Caco-2 (cell line): Measurements from ENCODE around the gene FILIP1. TPM values are rescaled to one million over a fixed set of nuclear protein-coding genes. Genes with fewer than 3 reads are reported as not detected.

Experiments
- BruUV-seq: library from RNA; stranded (reverse); fragments of 400-500 nt; replicated peaks from 2 replicates; lab custom pipeline; 2021; lab: Mats Ljungman, UMichigan
- CTCF ChIA-PET: fragments of 300-600 bp; sonication (Branson Sonifier 250); formaldehyde crosslinking; loops from one replicate; lab custom pipeline; 2022; ENCODE audit warnings: antibody characterized with exemption; lab: Charles Lee
- POLR2A ChIA-PET: fragments of 300-600 bp; sonication (Branson Sonifier 250); formaldehyde crosslinking; loops from one replicate; lab custom pipeline; 2022; ENCODE audit warnings: antibody characterized with exemption; lab: Charles Lee
- DNase-seq, 2 experiments: peaks; one replicate each; pipeline versions ENCODE4 v3.0.0 to v3.0.0-alpha.2; 2020 to 2022
- H3K27me3 ChIP-seq: replicated peaks from 2 replicates; pipeline ENCODE4 v1.6.0; 2011; ENCODE audit warnings: low read length; ENCODE audit not compliant: control insufficient read depth, insufficient read depth
- H3K36me3 ChIP-seq: 2 replicates; pipeline ENCODE4 v1.5.1; 2011; ENCODE audit warnings: low read length; ENCODE audit not compliant: control insufficient read depth, insufficient read depth
- H3K4me1 ChIP-seq: fragments of 250-450 bp; sonication (Bioruptor Pico); 2 replicates; pipeline ENCODE4 v1.5.1; 2020; ENCODE audit warnings: mild to moderate bottlenecking
- H3K4me3 ChIP-seq: 2 replicates; pipeline ENCODE4 v1.5.1; 2011; ENCODE audit warnings: low read depth, mild to moderate bottlenecking, control low read depth, low read length
- H3K9me3 ChIP-seq: fragments of 250-450 bp; sonication (Bioruptor Pico); 2 replicates; pipeline ENCODE4 v1.5.1; 2020; ENCODE audit warnings: mild to moderate bottlenecking, moderate library complexity
- H3K27ac Mint-ChIP-seq: one replicate; pipeline ENCODE4 v1.8.0; 2022; ENCODE audit warnings: mixed read lengths; ENCODE audit not compliant: unreplicated experiment
- H3K27me3 Mint-ChIP-seq: one replicate; pipeline ENCODE4 v1.8.0; 2022; ENCODE audit warnings: mixed read lengths; ENCODE audit not compliant: insufficient read depth, unreplicated experiment
- H3K36me3 Mint-ChIP-seq: one replicate; pipeline ENCODE4 v1.8.0; 2022; ENCODE audit warnings: mild to moderate bottlenecking, mixed read lengths; ENCODE audit not compliant: insufficient read depth, unreplicated experiment
- H3K4me1 Mint-ChIP-seq: one replicate; pipeline ENCODE4 v1.8.0; 2022; ENCODE audit warnings: low read depth, mixed read lengths; ENCODE audit not compliant: unreplicated experiment
- H3K4me3 Mint-ChIP-seq: one replicate; pipeline ENCODE4 v1.8.0; 2022; ENCODE audit warnings: mild to moderate bottlenecking, moderate library complexity, mixed read lengths; ENCODE audit not compliant: unreplicated experiment
- H3K9me3 Mint-ChIP-seq: one replicate; pipeline ENCODE4 v1.8.0; 2022; ENCODE audit warnings: mixed read lengths; ENCODE audit not compliant: unreplicated experiment
- CTCF ChIP-seq, 2 experiments: fragments of 200-600 bp in 1 of 2; IDR thresholded peaks; 1 replicate in 1 of 2; 2 replicates in 1 of 2; pipeline versions ENCODE4 v1.5.1 to v1.8.0; 2011 to 2022; ENCODE audit warnings: antibody characterized with exemption in 1 of 2, control low read depth in 1 of 2, inconsistent platforms in 1 of 2, low read depth in 1 of 2, low read length in 1 of 2, mild to moderate bottlenecking in 1 of 2, moderate library complexity in 1 of 2; ENCODE audit not compliant: insufficient read depth in 1 of 2, severe bottlenecking in 1 of 2, unreplicated experiment in 1 of 2
- intact Hi-C: fragments of 100-400 bp; cut with micrococcal nuclease; formaldehyde crosslinking; loops from one replicate; pipeline ENCODE4 v1.10.0; 2022; ENCODE audit not compliant: unreplicated experiment
- total RNA-seq: library from RNA; stranded (reverse); gene quantifications from 2 replicates; pipeline ENCODE4 v1.2.3, GENCODE V29; 2022

The FILIP1 gene
- total RNA-seq, 1 experiment from 2014 or later: 0.07 TPM

- Mint-ChIP-seq H3K4me3 (no peak overlapping the region), H3K36me3 (no peaks in the 10 kb centered on the region), H3K4me1 (no peaks in the 10 kb centered on the region), H3K9me3 (no peaks in the 10 kb centered on the region), H3K27me3 (peaks cover 4% of the 10 kb centered on the region), H3K27ac (no peak overlapping the region)
- Histone ChIP-seq H3K9me3 (no peaks in the 10 kb centered on the region), H3K4me3 (no peak overlapping the region), H3K27me3 (no peaks in the 10 kb centered on the region), H3K36me3 (no peaks in the 10 kb centered on the region), H3K4me1 (no peaks in the 10 kb centered on the region)
- DNase-seq: no peak
- no TSS peak for BruUV-seq
- ChIA-PET POLR2A (no interaction called here), CTCF (no interaction called here)
- intact Hi-C loops: no loop called here
- TF ChIP-seq CTCF (IDR thresholded peaks at IDR 0.05; ENCODE audit: insufficient read depth in 1 of 2, low read depth in 1 of 2, low read length in 1 of 2, severe bottlenecking in 1 of 2, unreplicated experiment in 1 of 2): no peak
These were observed 6.0 kb upstream of the FILIP1 start for GRCh38 chr6:75499640-75500039.

DNA sequence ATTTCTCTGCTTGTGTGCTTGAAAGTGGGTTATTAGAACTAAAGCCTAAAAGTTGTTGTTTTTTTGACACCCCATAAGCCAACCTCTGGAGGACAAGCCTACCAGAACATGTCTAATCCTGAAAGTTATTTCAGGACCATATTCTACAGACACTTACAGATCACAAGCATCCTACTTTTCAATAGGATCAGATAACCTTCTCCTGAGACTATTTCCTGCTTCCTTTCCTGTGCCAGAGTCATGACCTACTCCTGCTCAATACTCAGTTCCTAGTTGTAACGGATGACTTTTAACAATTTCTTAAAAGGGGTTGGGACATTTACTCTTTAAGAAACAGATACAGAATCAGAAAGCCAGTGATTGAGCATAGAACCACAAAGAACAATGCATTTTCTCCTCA, 5.3 kb upstream of the FILIP1 start:
- ChIA-PET POLR2A (no interaction called here), CTCF (no interaction called here)
- Histone ChIP-seq H3K36me3 (no peaks in the 10 kb centered on the region), H3K4me3 (no peak overlapping the region), H3K27me3 (no peaks in the 10 kb centered on the region), H3K4me1 (no peaks in the 10 kb centered on the region), H3K9me3 (no peaks in the 10 kb centered on the region)
- Mint-ChIP-seq H3K4me3 (no peak overlapping the region), H3K9me3 (no peaks in the 10 kb centered on the region), H3K4me1 (no peaks in the 10 kb centered on the region), H3K27me3 (peaks cover 7% of the 10 kb centered on the region), H3K27ac (no peak overlapping the region), H3K36me3 (no peaks in the 10 kb centered on the region)
- no TSS peak for BruUV-seq
- no peak for TF ChIP-seq CTCF (IDR thresholded peaks at IDR 0.05; ENCODE audit: insufficient read depth in 1 of 2, low read depth in 1 of 2, low read length in 1 of 2, severe bottlenecking in 1 of 2, unreplicated experiment in 1 of 2)
- no peak for DNase-seq
- intact Hi-C loops: no loop called here

DNA sequence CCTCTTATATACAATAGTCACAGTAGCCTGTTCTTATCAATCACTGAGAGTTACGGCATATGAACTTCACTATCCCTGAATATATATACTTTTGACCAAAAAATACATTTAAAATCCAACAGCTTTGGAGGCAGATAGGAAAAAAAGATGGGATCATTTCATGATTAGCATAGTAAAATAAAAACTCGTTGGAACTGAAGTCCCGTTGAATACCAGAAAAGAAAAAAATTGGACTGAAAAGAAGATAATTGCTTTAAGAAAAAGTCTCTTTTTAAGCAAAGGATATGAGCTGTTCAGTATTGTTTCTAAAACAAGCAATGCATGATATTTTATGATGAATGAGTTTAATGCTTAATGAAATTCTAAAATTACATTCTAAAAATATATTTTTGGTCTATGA, 4.4 kb upstream of the FILIP1 start:
- no peaks in the 10 kb centered on the region for H3K9me3 Mint-ChIP-seq
- H3K4me1 Mint-ChIP-seq: no peaks in the 10 kb centered on the region
- H3K27me3 Mint-ChIP-seq: peaks cover 8% of the 10 kb centered on the region
- Histone ChIP-seq H3K9me3 (no peaks in the 10 kb centered on the region), H3K4me1 (no peaks in the 10 kb centered on the region), H3K36me3 (no peaks in the 10 kb centered on the region), H3K27me3 (no peaks in the 10 kb centered on the region), H3K4me3 (no peak overlapping the region)
- BruUV-seq: no TSS peak
- POLR2A ChIA-PET: no interaction called here
- DNase-seq: no peak
- no peaks in the 10 kb centered on the region for H3K36me3 Mint-ChIP-seq
- CTCF ChIA-PET: no interaction called here
- H3K4me3 Mint-ChIP-seq: no peak overlapping the region
- intact Hi-C loops: no loop called here
- H3K27ac Mint-ChIP-seq: no peak overlapping the region
- no peak for TF ChIP-seq CTCF (IDR thresholded peaks at IDR 0.05; ENCODE audit: insufficient read depth in 1 of 2, low read depth in 1 of 2, low read length in 1 of 2, severe bottlenecking in 1 of 2, unreplicated experiment in 1 of 2)
